Pulmonary artery endothelial cell (primary cell): ENCODE data around the gene LYRM2. TPM values are rescaled to one million over a fixed set of nuclear protein-coding genes. Genes with fewer than 3 reads are reported as not detected.

ENCODE experiments used
- DNase-seq: peaks from one replicate; pipeline ENCODE4 v3.0.0-alpha.2; 2011; ENCODE audit warnings: low read depth, low spot score
- total RNA-seq: library from RNA; depleted of rRNA; stranded (reverse); fragments of >200 nt; gene quantifications from 2 replicates; pipeline ENCODE4 v1.2.3, GENCODE V29; 2014

LYRM2 gene
- total RNA-seq, 1 donor from 2014 or later, result 16.2 TPM

DNA sequence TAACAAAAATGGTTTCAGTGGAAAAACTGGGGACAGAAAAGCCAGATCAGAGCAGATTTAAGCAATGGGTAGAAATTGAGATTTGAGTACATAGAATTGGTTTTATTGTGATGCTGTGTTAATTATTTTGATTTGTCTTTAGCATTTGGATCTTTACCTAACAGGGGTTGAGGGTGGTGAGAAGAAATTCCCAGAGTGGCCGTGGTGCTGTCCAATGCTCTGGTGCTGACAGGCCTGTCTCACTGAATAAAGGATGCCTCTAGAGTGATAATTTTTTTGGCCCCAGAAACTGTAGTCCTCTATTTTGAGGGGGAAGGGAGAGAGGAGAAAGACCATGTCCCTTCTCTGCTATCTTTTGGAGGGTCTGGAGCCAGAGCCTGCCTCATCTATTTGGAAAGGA is 79.1 kb downstream of the LYRM2 start:
- DNase-seq, result no peak

DNA sequence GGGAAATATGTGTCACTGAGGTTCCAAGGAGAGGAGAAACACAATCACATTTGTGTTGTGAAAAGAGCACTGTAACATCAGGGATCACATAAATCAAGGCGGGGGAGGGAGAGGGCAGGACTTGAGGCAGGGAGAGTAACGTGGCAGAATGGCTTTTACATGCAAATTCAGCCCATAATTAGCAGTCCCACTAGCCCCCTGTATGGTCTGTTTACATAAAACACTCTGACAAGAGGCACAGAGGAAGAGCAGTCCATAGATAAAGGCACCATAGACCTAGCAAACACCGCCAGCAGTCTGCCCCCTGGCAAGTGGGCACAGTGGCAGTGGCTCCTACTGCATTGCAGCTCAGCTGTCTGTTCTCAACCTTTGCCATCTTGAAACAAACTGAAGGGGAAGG is 82.7 kb downstream of the LYRM2 start:
- DNase-seq, result no peak

DNA sequence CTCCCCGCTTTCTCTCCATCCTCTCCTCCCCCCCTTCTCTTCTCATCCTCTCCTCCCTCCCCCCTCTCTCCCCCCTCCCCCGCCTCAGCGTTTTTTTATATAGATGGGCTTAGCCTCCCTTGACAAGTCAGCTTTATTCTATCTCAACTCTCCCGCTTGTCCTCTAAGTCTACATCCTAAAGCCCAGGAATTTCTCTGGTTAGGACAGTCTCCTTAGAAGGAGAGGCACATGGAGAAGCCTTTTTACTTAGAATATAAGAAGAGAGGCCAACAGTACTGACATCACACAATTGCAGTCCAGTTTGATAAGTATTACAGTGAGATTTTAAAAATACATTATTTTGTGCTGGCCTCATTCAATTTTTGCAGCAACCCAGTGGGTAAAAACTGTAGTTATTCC is 83.5 kb downstream of the LYRM2 start:
- no peak for DNase-seq

GRCh38 chr6:89554106-89554505 is 84.4 kb downstream of the LYRM2 start:
- DNase-seq, result no peak

GRCh38 chr6:89553431-89553830 is 85.1 kb downstream of the LYRM2 start:
- no peak for DNase-seq

GRCh38 chr6:89547281-89547680 is 91.3 kb downstream of the LYRM2 start:
- DNase-seq, result no peak

- DNase-seq, result no peak
Measured at GRCh38 chr6:89542866-89543265, 95.7 kb downstream of the LYRM2 start.

GRCh38 chr6:89542081-89542857 is 96.3 kb downstream of the LYRM2 start:
- no peak for DNase-seq

- DNase-seq, result no peak
Measured at GRCh38 chr6:89539779-89540178, 98.8 kb downstream of the LYRM2 start.

DNA sequence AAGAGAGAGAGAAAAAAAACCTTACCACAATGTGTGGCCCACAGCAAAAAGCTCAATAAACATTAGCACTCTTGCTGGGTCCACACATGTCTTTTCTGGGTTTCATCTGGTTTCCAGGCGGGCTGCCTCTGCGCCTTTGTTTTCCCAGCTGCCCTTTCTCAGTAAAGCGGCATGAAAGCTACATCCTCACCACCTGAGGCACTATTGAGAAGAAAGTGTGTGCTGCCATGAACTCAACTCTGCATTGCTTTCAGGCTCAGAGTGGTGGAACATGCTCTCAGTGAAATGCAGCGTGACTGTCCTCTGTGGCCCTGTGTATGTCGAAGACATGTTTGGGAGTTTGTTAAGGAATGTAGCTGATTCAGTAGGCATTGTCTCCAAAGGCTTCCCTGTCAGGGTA is 102.3 kb downstream of the LYRM2 start:
- DNase-seq, result no peak

- DNase-seq, result no peak
Measured at GRCh38 chr6:89530982-89531381, 107.6 kb downstream of the LYRM2 start.

- DNase-seq, result no peak
Measured at GRCh38 chr6:89528866-89529265, 109.7 kb downstream of the LYRM2 start.

DNA sequence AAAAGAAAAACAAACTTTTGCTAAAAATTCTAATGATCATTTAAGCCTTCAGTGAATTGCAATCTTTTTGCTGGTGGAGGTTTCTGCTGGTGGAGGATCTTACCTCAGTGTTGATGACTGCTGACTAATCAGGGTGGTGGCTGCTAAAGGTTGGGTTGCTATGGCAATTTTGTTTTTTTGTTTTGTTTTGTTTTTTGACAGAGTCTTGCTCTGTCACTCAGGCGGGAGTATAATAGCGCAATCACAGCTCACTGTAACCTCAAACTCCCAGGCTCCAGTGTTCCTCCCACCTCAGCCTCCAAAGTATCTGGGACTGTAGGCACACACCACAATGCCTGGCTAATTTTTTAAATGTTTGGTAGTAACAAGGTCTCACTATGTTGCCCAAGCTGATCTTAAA is 110.9 kb downstream of the LYRM2 start:
- no peak for DNase-seq

DNA sequence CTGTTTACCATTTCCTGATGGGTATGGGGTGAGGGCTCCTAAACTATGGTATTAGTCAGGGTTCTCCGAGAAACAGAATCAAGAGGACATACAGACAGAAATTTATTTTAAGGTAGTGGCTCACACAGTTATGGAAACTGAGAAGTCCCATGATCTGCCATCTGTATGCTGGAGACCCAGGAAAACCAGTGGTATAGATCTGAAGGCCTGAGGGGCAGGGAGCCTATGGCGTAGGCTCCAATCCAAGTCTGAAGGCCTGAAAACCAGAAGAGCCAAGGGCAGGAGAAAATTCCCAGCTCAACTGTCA is 112.0 kb downstream of the LYRM2 start:
- DNase-seq, result no peak

- no peak for DNase-seq
Measured at GRCh38 chr6:89525786-89526562, 112.6 kb downstream of the LYRM2 start.

- no peak for DNase-seq
Measured at GRCh38 chr6:89522778-89523177, 115.8 kb downstream of the LYRM2 start.

GRCh38 chr6:89520736-89521135 is 117.8 kb downstream of the LYRM2 start:
- DNase-seq, result no peak

DNA sequence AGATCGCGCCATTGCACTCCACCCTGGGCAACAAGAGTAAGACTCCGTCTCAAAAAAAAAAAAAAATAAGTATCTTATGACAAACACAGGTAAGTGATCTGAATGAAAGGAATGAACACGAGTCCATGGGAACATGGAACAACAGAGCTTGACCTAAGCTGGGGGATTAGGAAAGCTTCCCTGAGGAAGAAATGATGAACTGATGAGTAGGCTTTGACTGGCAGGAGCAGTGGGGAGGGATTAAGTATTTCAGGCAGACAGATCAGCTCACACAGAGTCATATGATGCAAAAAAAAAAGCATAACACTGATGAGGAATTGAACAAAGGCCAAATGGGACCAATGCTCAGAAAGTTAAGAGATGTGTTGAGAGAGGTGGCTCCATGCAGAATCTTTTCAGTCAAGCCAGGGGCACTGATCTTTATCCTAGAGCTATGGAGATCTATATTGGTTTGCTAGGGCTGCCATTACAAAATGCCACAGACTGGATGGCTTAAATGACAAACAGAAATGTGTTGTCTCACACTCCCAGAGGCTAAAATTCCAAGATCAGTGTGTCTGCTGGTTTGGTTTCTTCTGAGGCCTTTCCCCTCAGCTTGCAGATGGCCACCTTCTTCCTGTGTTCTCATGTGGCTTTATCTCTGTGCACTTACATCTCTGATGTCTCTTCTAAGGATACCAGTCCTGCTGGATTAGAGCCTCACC is 120.0 kb downstream of the LYRM2 start:
- no peak for DNase-seq
